Mesendoderm (in vitro differentiated cells): ENCODE data around the gene MAST4.

ENCODE experiments used
- DNase-seq: peaks from one replicate; pipeline ENCODE4 v3.0.0; 2013
- H2AK5ac ChIP-seq: 2 replicates; pipeline ENCODE4 v1.6.1; 2013; ENCODE audit warnings: low read length, inconsistent platforms
- H2BK120ac ChIP-seq: 2 replicates; pipeline ENCODE4 v1.6.1; 2013; ENCODE audit warnings: low read depth, mild to moderate bottlenecking, low read length, moderate library complexity, mixed read lengths
- H2BK15ac ChIP-seq: replicated peaks from 2 replicates; pipeline ENCODE4 v1.6.1; 2013; ENCODE audit warnings: low read depth, mild to moderate bottlenecking, moderate library complexity
- H2BK5ac ChIP-seq: 2 replicates; pipeline ENCODE4 v1.6.1; 2013; ENCODE audit warnings: low read length, inconsistent platforms
- H3K18ac ChIP-seq: 2 replicates; pipeline ENCODE4 v1.6.1; 2013; ENCODE audit warnings: mild to moderate bottlenecking, low read length, mixed read lengths
- H3K23ac ChIP-seq: one replicate; pipeline ENCODE4 v1.6.1; 2013; ENCODE audit warnings: low read length
- H3K27ac ChIP-seq: 2 replicates; pipeline ENCODE4 v1.5.1; 2013; ENCODE audit warnings: low read depth, mild to moderate bottlenecking, inconsistent platforms, low read length, moderate library complexity
- H3K27me3 ChIP-seq: 2 replicates; pipeline ENCODE4 v1.6.1; 2013; ENCODE audit warnings: low read length, control low read depth, mild to moderate bottlenecking, inconsistent platforms; ENCODE audit not compliant: insufficient read depth, poor library complexity
- H3K36me3 ChIP-seq: 2 replicates; pipeline ENCODE4 v1.6.1; 2013; ENCODE audit warnings: low read length, inconsistent platforms; ENCODE audit not compliant: control insufficient read depth, insufficient read depth
- H3K4ac ChIP-seq: one replicate; pipeline ENCODE4 v1.6.1; 2013; ENCODE audit warnings: low read depth, mild to moderate bottlenecking, low read length, moderate library complexity
- H3K4me1 ChIP-seq: 2 replicates; pipeline ENCODE4 v1.6.1; 2013; ENCODE audit warnings: low read depth, low read length, inconsistent platforms; ENCODE audit not compliant: control insufficient read depth
- H3K4me2 ChIP-seq: 2 replicates; pipeline ENCODE4 v1.6.1; 2013; ENCODE audit warnings: low read length
- H3K4me3 ChIP-seq: 2 replicates; pipeline ENCODE4 v1.5.1; 2013; ENCODE audit warnings: mild to moderate bottlenecking, low read length
- H3K56ac ChIP-seq: one replicate; pipeline ENCODE4 v1.6.1; 2013; ENCODE audit warnings: low read length
- H3K79me1 ChIP-seq: 2 replicates; pipeline ENCODE4 v1.6.1; 2013; ENCODE audit warnings: low read length, inconsistent platforms
- H3K79me2 ChIP-seq: 2 replicates; pipeline ENCODE4 v1.6.1; 2013; ENCODE audit warnings: mild to moderate bottlenecking, low read length; ENCODE audit not compliant: control insufficient read depth, insufficient read depth
- H3K9ac ChIP-seq: 2 replicates; pipeline ENCODE4 v1.6.1; 2013; ENCODE audit warnings: low read length, inconsistent platforms
- H4K5ac ChIP-seq: one replicate; pipeline ENCODE4 v1.6.1; 2013; ENCODE audit warnings: low read length
- H4K8ac ChIP-seq: one replicate; pipeline ENCODE4 v1.6.1; 2013; ENCODE audit warnings: low read depth, mild to moderate bottlenecking, control low read depth, low read length, moderate library complexity
- WGBS: extraction: QIAGEN DNeasy Blood & Tissue Kit; methylation state at CpG from one replicate; pipeline ENCODE4 v1.1.7; 2013; ENCODE audit warnings: low lambda C conversion rate, missing lambda C conversion rate; ENCODE audit not compliant: insufficient coverage; ENCODE audit errors: extremely low coverage; 5-methylcytosine and 5-hydroxymethylcytosine counted together

Gene MAST4

DNA sequence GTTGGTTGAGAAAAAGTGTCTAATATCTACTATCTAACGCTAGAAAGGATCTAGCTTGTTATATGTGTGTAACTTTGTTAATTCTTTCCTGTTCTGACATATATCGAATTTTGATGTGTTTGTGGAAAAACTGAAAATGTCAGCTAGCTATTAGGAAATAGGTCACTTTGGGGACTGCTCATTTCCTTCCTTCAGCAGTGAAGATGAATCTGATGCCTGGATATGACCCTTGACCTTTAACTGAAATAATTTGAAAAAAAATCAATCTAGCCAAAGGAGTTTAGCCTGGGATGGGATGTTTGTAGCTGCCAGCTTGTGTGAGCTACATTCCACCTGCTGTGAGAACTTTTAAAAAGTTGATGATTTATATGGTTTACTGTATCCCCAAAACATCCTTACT lies 533.6 kb downstream of the MAST4 start:
- Histone ChIP-seq H4K5ac (no peak overlapping the region), H3K36me3 (no peaks in the 10 kb centered on the region), H3K4me1 (no peaks in the 10 kb centered on the region), H2BK5ac (no peak overlapping the region), H3K4me2 (no peak overlapping the region), H2BK120ac (no peak overlapping the region), H3K23ac (no peak overlapping the region), H3K79me2 (no peaks in the 10 kb centered on the region), H3K4me3 (no peak overlapping the region), H3K79me1 (no peaks in the 10 kb centered on the region), H3K27ac (no peak overlapping the region), H2AK5ac (no peak overlapping the region), H3K18ac (no peak overlapping the region), H3K4ac (no peak overlapping the region), H3K9ac (no peak overlapping the region), H3K27me3 (no peaks in the 10 kb centered on the region), H3K56ac (no peak overlapping the region), H2BK15ac (no peak overlapping the region), H4K8ac (no peak overlapping the region)
- WGBS: no CpG with 5 or more reads among the region's 2 CpGs
- no peak for DNase-seq

- no peak overlapping the region for H3K27ac ChIP-seq
- H3K79me2 ChIP-seq: no peaks in the 10 kb centered on the region
- no peak overlapping the region for H4K8ac ChIP-seq
- DNase-seq: no peak
- no peak overlapping the region for H3K23ac ChIP-seq
- H3K56ac ChIP-seq: no peak overlapping the region
- no peak overlapping the region for H3K4ac ChIP-seq
- no peak overlapping the region for H2BK5ac ChIP-seq
- H3K4me3 ChIP-seq: no peak overlapping the region
- no peaks in the 10 kb centered on the region for H3K36me3 ChIP-seq
- WGBS: no CpG with 5 or more reads among the region's 2 CpGs
- H2BK120ac ChIP-seq: no peak overlapping the region
- no peak overlapping the region for H3K9ac ChIP-seq
- no peaks in the 10 kb centered on the region for H3K27me3 ChIP-seq
- no peaks in the 10 kb centered on the region for H3K79me1 ChIP-seq
- no peak overlapping the region for H3K4me2 ChIP-seq
- H3K4me1 ChIP-seq: no peaks in the 10 kb centered on the region
- H4K5ac ChIP-seq: no peak overlapping the region
- no peak overlapping the region for H2AK5ac ChIP-seq
- no peak overlapping the region for H3K18ac ChIP-seq
- H2BK15ac ChIP-seq: no peak overlapping the region
These were observed 537.0 kb downstream of the MAST4 start for GRCh38 chr5:67133217-67133616.

DNA sequence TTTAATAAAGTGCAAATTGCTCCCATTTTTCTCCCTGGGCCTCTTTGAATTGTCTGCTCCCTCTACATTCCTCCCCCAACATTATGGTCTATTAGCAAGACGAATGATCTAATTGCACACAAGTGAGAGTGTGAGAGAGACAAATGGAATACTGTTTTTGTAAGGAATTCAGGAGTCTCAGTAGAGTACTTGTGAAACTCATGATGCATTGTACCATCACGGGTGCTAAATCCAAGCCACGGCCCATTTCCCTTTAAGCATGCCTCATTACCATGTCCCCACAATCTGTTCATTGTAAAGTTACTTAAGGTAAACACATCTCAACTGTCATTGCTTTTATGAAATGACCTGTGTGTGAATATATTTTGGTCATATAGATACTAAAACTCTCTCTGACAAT lies 537.6 kb downstream of the MAST4 start:
- Histone ChIP-seq H3K27ac (no peak overlapping the region), H3K9ac (no peak overlapping the region), H2BK5ac (no peak overlapping the region), H4K5ac (no peak overlapping the region), H3K4me3 (no peak overlapping the region), H2BK120ac (no peak overlapping the region), H3K4ac (no peak overlapping the region), H3K23ac (no peak overlapping the region), H4K8ac (no peak overlapping the region), H3K4me2 (no peak overlapping the region), H3K79me1 (no peaks in the 10 kb centered on the region), H3K27me3 (no peaks in the 10 kb centered on the region), H3K18ac (no peak overlapping the region), H3K4me1 (no peaks in the 10 kb centered on the region), H2BK15ac (no peak overlapping the region), H3K56ac (no peak overlapping the region), H2AK5ac (no peak overlapping the region), H3K36me3 (no peaks in the 10 kb centered on the region), H3K79me2 (no peaks in the 10 kb centered on the region)
- DNase-seq: no peak
- WGBS: no CpG with 5 or more reads among the region's 3 CpGs

GRCh38 chr5:67135381-67135984 lies 539.3 kb downstream of the MAST4 start:
- H4K5ac ChIP-seq: no peak overlapping the region
- H3K27me3 ChIP-seq: no peaks in the 10 kb centered on the region
- no peak overlapping the region for H4K8ac ChIP-seq
- H2BK15ac ChIP-seq: no peak overlapping the region
- no peak overlapping the region for H3K9ac ChIP-seq
- no peak overlapping the region for H2BK120ac ChIP-seq
- no peak overlapping the region for H3K56ac ChIP-seq
- H3K4me3 ChIP-seq: no peak overlapping the region
- no peak overlapping the region for H2AK5ac ChIP-seq
- no peak overlapping the region for H3K27ac ChIP-seq
- no CpG with 5 or more reads among the region's 6 CpGs for WGBS
- no peak overlapping the region for H3K4me2 ChIP-seq
- no peak overlapping the region for H3K23ac ChIP-seq
- no peak overlapping the region for H2BK5ac ChIP-seq
- no peaks in the 10 kb centered on the region for H3K79me2 ChIP-seq
- H3K18ac ChIP-seq: no peak overlapping the region
- DNase-seq: no peak
- H3K79me1 ChIP-seq: no peaks in the 10 kb centered on the region
- no peak overlapping the region for H3K4ac ChIP-seq
- H3K4me1 ChIP-seq: no peaks in the 10 kb centered on the region
- H3K36me3 ChIP-seq: no peaks in the 10 kb centered on the region

DNA sequence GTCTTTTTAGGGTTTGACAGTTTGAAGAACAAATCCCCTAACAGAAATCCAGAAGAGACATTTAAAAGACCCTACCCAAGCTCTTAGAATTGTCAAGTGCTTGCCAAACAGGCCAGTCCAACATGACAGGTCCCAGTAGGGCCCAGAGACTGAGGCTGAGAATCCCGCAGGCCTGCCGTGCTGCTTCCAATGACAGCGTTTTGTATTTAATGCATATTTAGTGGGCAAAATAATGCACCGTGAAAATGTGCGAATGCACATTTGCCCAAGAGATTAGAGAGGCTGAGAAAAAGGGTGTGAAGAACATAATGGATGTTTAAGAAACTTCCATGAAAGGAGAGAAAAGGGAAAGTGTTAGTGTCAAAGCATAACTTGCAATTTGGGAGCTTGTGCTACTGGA lies 542.8 kb downstream of the MAST4 start:
- no peak for DNase-seq
- WGBS: no CpG with 5 or more reads among the region's 5 CpGs
- no peak overlapping the region for H3K23ac ChIP-seq
- H4K5ac ChIP-seq: no peak overlapping the region
- no peak overlapping the region for H3K4me3 ChIP-seq
- no peaks in the 10 kb centered on the region for H3K79me2 ChIP-seq
- H3K27ac ChIP-seq: no peak overlapping the region
- no peak overlapping the region for H2BK120ac ChIP-seq
- H3K56ac ChIP-seq: no peak overlapping the region
- no peaks in the 10 kb centered on the region for H3K27me3 ChIP-seq
- H3K4ac ChIP-seq: no peak overlapping the region
- no peak overlapping the region for H3K18ac ChIP-seq
- H2AK5ac ChIP-seq: no peak overlapping the region
- H2BK5ac ChIP-seq: no peak overlapping the region
- no peaks in the 10 kb centered on the region for H3K79me1 ChIP-seq
- H3K4me1 ChIP-seq: no peaks in the 10 kb centered on the region
- H3K4me2 ChIP-seq: no peak overlapping the region
- H2BK15ac ChIP-seq: no peak overlapping the region
- no peak overlapping the region for H3K9ac ChIP-seq
- H3K36me3 ChIP-seq: no peaks in the 10 kb centered on the region
- H4K8ac ChIP-seq: no peak overlapping the region

- Histone ChIP-seq H2BK15ac (no peak overlapping the region), H3K79me2 (no peaks in the 10 kb centered on the region)
- no CpG with 5 or more reads among the region's 4 CpGs for WGBS
These were observed 544.2 kb downstream of the MAST4 start for GRCh38 chr5:67140413-67140812.

More at GRCh38 chr5:67140413-67140812, 544.2 kb downstream of the MAST4 start:
- Histone ChIP-seq H3K27me3 (no peaks in the 10 kb centered on the region), H3K18ac (no peak overlapping the region), H2BK5ac (no peak overlapping the region), H3K4ac (no peak overlapping the region), H3K4me3 (no peak overlapping the region), H4K8ac (no peak overlapping the region), H3K4me1 (no peaks in the 10 kb centered on the region), H3K36me3 (peaks cover 1% of the 10 kb centered on the region), H3K27ac (no peak overlapping the region), H3K4me2 (no peak overlapping the region), H2AK5ac (no peak overlapping the region), H3K23ac (no peak overlapping the region), H3K9ac (no peak overlapping the region), H3K56ac (no peak overlapping the region), H4K5ac (no peak overlapping the region), H2BK120ac (no peak overlapping the region), H3K79me1 (no peaks in the 10 kb centered on the region)
- no peak for DNase-seq
